SU-DHL-6 (cell line): ENCODE measurements around the gene NRTN.

Experiments used
- H2AFZ ChIP-seq: fragments of 200-600 bp; sonication (generic); 2 replicates; pipeline ENCODE4 v1.6.1; 2014; ENCODE audit warnings: low read depth, mild to moderate bottlenecking, moderate library complexity, mixed read lengths, antibody characterized with exemption, low read length; ENCODE audit not compliant: severe bottlenecking
- H3F3A ChIP-seq: fragments of 200-600 bp; shearing (Covaris generic); 2 replicates; pipeline ENCODE4 v1.6.0; 2016; ENCODE audit warnings: antibody characterized with exemption, mild to moderate bottlenecking; ENCODE audit not compliant: insufficient read depth
- H3K27ac ChIP-seq: fragments of 200-600 bp; sonication (generic); 2 replicates; pipeline ENCODE4 v1.5.1; 2016; ENCODE audit warnings: low read depth, mild to moderate bottlenecking, low read length, moderate library complexity, mixed read lengths
- H3K27me3 ChIP-seq: fragments of 200-600 bp; sonication (generic), shearing (Covaris generic); 2 replicates; pipeline ENCODE4 v1.6.0; 2014; ENCODE audit warnings: mild to moderate bottlenecking, low read length
- H3K36me3 ChIP-seq: fragments of 200-600 bp; sonication (generic); 2 replicates; pipeline ENCODE4 v1.6.1; 2014; ENCODE audit warnings: mild to moderate bottlenecking, low read length, mixed read lengths
- H3K4me2 ChIP-seq: fragments of 300-600, 200-600 bp; shearing (Covaris generic), sonication (generic); 2 replicates; pipeline ENCODE4 v1.6.0; 2014; ENCODE audit warnings: low read length, low read depth, mild to moderate bottlenecking; ENCODE audit not compliant: poor library complexity, severe bottlenecking
- H3K4me3 ChIP-seq: fragments of 200-600 bp; sonication (generic); 2 replicates; pipeline ENCODE4 v1.5.1; 2014; ENCODE audit warnings: antibody characterized with exemption, low read length, mild to moderate bottlenecking, mixed read lengths; ENCODE audit not compliant: insufficient read depth, poor library complexity, severe bottlenecking
- H3K79me2 ChIP-seq: fragments of 200-600 bp; sonication (generic); 2 replicates; pipeline ENCODE4 v1.6.1; 2014; ENCODE audit warnings: mild to moderate bottlenecking, low read length, moderate library complexity; ENCODE audit not compliant: insufficient read depth
- H3K9ac ChIP-seq: fragments of 200-600 bp; sonication (generic); 2 replicates; pipeline ENCODE4 v1.7.0; 2014; ENCODE audit warnings: mild to moderate bottlenecking, low read length
- H3K9me2 ChIP-seq: fragments of 200-600 bp; sonication (generic); replicated peaks from 2 replicates; pipeline ENCODE4 v1.6.1; 2014; ENCODE audit warnings: low read length; ENCODE audit not compliant: insufficient read depth
- H3K9me3 ChIP-seq: fragments of 200-600 bp; sonication (generic); 2 replicates; pipeline ENCODE4 v1.6.1; 2014; ENCODE audit warnings: low read length, mixed read lengths; ENCODE audit not compliant: insufficient read depth
- H4K20me1 ChIP-seq: fragments of 200-600 bp; sonication (generic); 2 replicates; pipeline ENCODE4 v1.6.1; 2014; ENCODE audit warnings: low read depth, mild to moderate bottlenecking, antibody characterized with exemption, low read length, moderate library complexity, mixed read lengths
- EZH2phosphoT487 ChIP-seq: fragments of 200-600 bp; sonication (generic), shearing (Covaris generic); conservative IDR thresholded peaks from 2 replicates; pipeline ENCODE4 v1.6.1; 2018; ENCODE audit warnings: mild to moderate bottlenecking, antibody characterized with exemption, low read length, moderate library complexity, mixed read lengths
- TF ChIP-seq, protein P1 (sequence below): fragments of 200-600 bp; sonication (generic); IDR thresholded peaks from one replicate; pipeline ENCODE4 v1.5.1; 2017; ENCODE audit warnings: antibody characterized with exemption, mild to moderate bottlenecking, low read length, moderate library complexity; ENCODE audit not compliant: insufficient read depth, poor library complexity, severe bottlenecking

Gene NRTN

DNA sequence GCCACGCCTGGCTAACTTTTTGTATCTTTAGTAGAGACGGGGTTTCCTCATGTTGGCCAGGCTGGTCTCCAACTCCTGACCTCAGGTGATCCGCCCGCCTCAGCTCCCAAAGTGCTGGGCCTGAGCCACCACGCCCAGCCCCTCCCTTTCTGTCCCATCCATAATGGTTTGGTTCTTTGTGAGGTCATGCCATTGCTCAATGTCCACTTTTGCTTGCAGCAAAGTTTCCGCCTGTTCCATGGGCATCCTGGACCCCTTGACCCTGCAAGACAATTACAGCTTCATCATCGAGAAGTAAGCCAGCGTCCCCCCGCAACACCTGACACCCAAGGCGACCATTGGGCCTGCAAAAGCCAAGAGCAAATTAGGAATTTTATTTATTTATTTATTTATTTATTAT, 36.9 kb upstream of the NRTN start:
- Histone ChIP-seq H3K27ac (no peak overlapping the region), H3K4me2 (no peak overlapping the region), H3K27me3 (no peaks in the 10 kb centered on the region), H3F3A (no peaks in the 10 kb centered on the region), H3K4me3 (no peak overlapping the region), H3K9ac (no peak overlapping the region), H3K36me3 (no peaks in the 10 kb centered on the region), H3K9me3 (no peaks in the 10 kb centered on the region), H3K79me2 (no peaks in the 10 kb centered on the region), H3K9me2 (no peaks in the 10 kb centered on the region), H2AFZ (no peak overlapping the region), H4K20me1 (no peaks in the 10 kb centered on the region)
- TF ChIP-seq, protein P1, sequence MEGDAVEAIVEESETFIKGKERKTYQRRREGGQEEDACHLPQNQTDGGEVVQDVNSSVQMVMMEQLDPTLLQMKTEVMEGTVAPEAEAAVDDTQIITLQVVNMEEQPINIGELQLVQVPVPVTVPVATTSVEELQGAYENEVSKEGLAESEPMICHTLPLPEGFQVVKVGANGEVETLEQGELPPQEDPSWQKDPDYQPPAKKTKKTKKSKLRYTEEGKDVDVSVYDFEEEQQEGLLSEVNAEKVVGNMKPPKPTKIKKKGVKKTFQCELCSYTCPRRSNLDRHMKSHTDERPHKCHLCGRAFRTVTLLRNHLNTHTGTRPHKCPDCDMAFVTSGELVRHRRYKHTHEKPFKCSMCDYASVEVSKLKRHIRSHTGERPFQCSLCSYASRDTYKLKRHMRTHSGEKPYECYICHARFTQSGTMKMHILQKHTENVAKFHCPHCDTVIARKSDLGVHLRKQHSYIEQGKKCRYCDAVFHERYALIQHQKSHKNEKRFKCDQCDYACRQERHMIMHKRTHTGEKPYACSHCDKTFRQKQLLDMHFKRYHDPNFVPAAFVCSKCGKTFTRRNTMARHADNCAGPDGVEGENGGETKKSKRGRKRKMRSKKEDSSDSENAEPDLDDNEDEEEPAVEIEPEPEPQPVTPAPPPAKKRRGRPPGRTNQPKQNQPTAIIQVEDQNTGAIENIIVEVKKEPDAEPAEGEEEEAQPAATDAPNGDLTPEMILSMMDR: no peak
- TF ChIP-seq EZH2phosphoT487: no peak

GRCh38 chr19:5772416-5772815, 32.5 kb upstream of the NRTN start:
- Histone ChIP-seq H4K20me1 (no peaks in the 10 kb centered on the region), H3K9me3 (no peaks in the 10 kb centered on the region), H2AFZ (no peak overlapping the region), H3K4me3 (no peak overlapping the region), H3K9ac (no peak overlapping the region), H3K36me3 (no peaks in the 10 kb centered on the region), H3K4me2 (no peak overlapping the region), H3K79me2 (no peaks in the 10 kb centered on the region), H3F3A (no peaks in the 10 kb centered on the region), H3K9me2 (no peaks in the 10 kb centered on the region), H3K27ac (no peak overlapping the region), H3K27me3 (no peaks in the 10 kb centered on the region)
- TF ChIP-seq, protein P1: no peak
- no peak for TF ChIP-seq EZH2phosphoT487

DNA sequence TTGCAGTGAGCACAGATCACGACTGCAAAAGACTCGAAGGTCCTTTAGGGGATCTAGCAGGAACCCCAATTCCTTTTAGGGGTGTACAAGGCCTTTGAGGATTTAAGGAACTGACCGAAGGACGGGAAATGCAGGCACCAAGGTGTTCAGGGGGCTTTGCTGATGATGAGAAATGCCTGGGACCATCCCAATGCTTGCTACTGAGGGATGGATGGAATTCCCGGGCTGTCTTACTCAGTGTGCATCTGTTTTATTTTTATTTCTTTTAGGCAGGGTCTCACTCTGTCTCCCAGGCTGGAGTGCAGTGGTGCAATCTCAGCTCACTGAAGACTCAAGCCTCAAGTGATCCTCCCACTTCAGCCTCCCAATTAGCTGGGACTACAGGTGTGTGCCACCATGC, 31.6 kb upstream of the NRTN start:
- Histone ChIP-seq H3K27me3 (no peaks in the 10 kb centered on the region), H3K27ac (no peak overlapping the region), H3K79me2 (no peaks in the 10 kb centered on the region), H2AFZ (no peak overlapping the region), H3F3A (no peaks in the 10 kb centered on the region), H3K9me3 (no peaks in the 10 kb centered on the region), H3K4me2 (no peak overlapping the region), H4K20me1 (no peaks in the 10 kb centered on the region), H3K4me3 (no peak overlapping the region), H3K9me2 (no peaks in the 10 kb centered on the region), H3K36me3 (no peaks in the 10 kb centered on the region), H3K9ac (no peak overlapping the region)
- TF ChIP-seq, protein P1: no peak
- TF ChIP-seq EZH2phosphoT487: no peak
